GM18909 (cell line): ENCODE data around the gene COX7B2.

Experiments
- ATAC-seq: cut with Tn5 transposase; IDR thresholded peaks from one replicate; pipeline ENCODE4 v1.9.1; 2021; ENCODE audit warnings: mild to moderate bottlenecking; ENCODE audit not compliant: unreplicated experiment, poor library complexity

Gene COX7B2, protein sequence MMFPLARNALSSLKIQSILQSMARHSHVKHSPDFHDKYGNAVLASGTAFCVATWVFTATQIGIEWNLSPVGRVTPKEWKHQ

DNA sequence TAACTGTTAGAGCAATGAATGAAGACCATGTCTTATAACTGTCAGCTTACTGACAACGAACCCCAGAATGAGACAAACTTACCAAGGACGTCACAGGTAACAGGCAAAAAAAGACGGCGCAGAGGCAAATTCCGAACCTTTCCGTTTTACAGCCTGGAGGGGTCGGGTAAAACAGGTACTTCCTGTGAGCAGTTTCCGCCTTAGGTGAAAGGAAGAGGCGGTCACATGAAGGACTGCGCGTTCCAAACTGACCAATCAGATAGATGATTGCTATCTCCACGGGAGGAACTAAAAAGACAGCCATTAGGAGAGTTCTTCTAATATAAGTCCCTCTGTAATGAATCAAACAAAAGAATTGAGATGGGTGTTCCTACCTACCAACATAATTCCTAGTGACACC is at the start of gene COX7B2:
TSS of gene COX7B2 (minus strand) at position 168 of the 400 bp plus-strand sequence. CDS start 174,053 bp downstream, outside the sequence.
- no peak for ATAC-seq

DNA sequence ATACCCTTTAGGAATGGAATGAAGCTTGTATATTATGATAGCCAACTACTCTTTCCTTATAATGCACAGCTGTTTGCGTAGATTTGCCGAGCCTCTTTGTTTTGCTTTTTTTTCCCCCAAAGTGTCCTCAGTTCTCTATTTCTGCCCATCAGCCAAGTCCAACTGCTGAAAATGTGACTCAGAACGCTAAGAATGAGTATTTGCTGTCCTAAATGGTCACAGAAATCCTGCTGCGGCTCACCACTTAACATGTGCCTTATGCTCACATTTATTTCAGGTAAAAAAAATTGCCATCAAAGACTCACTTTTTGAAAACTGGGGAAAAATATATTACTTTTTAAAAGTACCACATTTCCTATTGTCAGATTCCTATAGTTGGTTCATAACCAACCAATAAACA is 47.4 kb upstream of the COX7B2 start:
- no peak for ATAC-seq

GRCh38 chr4:46955601-46956000 is 46.6 kb upstream of the COX7B2 start:
- ATAC-seq, result no peak

DNA sequence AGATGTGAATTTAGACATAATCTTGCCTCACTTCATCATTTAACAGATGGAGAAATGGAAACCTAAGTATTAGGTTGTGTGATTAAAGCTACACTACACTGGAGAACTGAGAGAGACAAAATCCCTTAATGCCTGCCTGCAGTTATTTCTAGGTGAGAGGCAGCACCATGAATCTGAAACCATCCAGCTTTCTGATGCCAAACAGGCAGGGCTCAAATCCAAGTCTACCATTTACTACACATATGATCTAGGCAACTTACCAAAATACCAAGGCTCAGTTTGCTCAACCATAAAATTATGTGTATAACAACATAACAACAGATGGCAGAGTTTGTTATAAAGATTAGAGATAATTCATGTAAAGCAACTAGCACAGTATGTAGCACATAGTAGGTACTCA is 45.6 kb upstream of the COX7B2 start:
- no peak for ATAC-seq

DNA sequence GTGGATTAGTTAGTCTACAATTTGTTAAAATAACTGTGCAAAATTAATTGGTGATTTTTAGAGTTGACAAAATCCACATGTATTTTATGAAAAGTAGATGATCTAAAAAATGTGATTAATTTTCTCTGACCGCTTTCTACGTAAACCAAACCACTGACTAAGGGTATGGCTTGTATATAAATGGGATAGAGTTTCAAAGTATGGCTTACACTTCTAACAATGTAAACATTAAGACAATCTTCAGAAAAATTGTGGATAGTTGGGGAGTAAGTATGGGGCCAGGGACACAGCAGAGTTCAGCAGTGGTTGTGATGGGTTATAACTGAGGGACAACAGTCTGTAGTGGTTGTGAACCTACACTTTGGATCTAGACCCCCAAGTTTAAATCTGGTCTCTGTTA is 44.5 kb upstream of the COX7B2 start:
- ATAC-seq, result no peak

DNA sequence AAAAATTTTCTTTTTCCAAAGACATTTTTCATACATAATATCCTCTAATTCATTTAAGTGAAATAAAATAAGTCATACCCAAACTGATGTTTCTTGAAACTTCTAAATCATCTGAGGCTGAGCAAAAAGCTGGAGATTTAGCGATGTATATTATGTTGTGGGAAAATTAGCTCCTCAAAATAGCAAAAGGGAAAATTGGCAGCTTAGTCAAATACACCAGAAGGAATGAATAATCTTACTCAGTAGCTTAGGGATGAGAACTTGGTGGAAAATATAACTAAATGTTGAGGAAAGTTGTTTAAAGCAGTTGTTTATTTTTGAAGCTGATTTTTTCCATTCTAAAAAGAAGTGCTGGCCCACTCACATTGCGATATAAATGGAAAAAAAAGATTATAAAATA is 43.4 kb upstream of the COX7B2 start:
- no peak for ATAC-seq

GRCh38 chr4:46950826-46951225 is 41.8 kb upstream of the COX7B2 start:
- no peak for ATAC-seq

GRCh38 chr4:46949822-46950221 is 40.8 kb upstream of the COX7B2 start:
- no peak for ATAC-seq

- ATAC-seq, result no peak
Observed at GRCh38 chr4:46947541-46947940, 38.5 kb upstream of the COX7B2 start.

- no peak for ATAC-seq
Observed at GRCh38 chr4:46946919-46947536, 38.0 kb upstream of the COX7B2 start.

GRCh38 chr4:46945062-46945461 is 36.0 kb upstream of the COX7B2 start:
- ATAC-seq, result no peak

- no peak for ATAC-seq
Observed at GRCh38 chr4:46944345-46944744, 35.3 kb upstream of the COX7B2 start.

DNA sequence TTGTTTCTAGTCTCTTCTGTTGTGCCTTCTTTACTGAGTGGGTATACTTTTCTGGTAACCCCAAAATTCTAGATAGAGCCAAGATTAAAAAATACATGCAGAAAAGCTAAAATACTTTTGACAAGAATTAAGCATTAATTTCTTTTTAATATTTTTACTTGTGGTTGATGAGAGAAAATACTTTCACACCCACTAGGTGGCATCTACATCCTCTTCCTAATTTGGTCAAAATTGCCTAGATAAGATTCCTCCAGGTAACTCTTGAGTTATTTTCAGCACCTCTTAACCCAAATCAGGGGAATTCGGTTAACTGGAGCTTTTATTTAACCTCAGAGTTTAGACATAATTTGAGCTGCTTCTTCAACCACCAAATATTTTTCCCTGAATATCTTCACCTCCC is 28.4 kb upstream of the COX7B2 start:
- ATAC-seq, result no peak

DNA sequence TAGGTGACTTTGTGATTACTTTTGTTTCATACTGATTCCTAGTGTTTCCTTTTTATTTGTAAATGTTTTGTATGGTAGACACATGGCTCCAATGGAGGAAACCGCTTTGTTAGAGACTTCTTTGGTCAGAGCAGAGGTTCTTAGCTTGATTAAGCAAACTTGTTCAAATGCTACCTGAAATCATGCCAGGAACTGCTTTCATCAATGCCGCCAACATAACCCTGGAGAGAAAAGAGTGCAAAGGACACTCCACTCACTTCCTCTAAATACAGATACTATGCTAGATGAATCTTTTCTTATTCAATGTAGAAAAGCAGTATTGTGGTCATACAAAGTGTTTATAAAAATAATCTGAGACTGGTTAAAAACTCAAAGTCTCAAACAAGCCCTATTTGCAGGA is 25.7 kb upstream of the COX7B2 start:
- no peak for ATAC-seq

DNA sequence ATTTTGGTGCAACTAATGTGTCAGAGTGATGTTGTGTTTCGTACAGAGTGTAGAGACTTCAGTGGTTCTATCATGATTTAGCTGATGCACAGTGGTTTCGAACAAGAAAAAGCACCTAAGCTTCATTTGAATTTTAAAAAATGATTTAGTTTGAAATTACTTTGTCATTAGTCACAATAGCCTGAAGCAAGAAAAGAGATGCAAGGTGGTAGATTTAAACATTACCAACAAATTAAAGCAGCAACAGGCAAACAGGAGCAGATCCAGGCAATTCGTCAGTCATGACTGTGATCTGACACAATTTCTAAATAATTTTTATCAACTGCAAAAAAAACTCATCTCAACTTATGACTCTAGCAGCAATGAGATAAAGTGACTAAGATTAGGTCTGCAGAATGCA is 24.6 kb upstream of the COX7B2 start:
- ATAC-seq, result no peak

GRCh38 chr4:46931981-46932380 is 22.9 kb upstream of the COX7B2 start:
- peak; percentile 81 for ATAC-seq

DNA sequence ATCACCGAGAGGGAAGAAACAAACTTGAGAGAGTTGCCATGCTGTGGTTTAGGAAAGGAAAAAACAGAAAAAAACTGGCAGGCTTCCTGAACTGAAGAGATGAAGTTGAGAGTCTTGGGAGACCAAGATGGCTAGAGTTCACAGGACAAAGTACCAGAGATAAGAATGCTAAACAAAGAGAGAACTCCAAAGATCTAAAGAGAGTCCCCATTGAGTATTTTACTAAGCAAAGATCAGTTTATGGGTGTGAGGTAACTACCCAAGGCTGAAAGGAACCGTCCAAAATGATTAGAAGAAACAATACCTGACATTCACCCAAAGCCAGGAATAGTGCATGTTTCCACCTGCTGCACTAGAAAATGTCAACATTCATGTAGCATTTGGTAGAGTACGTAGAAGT is 21.8 kb upstream of the COX7B2 start:
- ATAC-seq, result no peak

DNA sequence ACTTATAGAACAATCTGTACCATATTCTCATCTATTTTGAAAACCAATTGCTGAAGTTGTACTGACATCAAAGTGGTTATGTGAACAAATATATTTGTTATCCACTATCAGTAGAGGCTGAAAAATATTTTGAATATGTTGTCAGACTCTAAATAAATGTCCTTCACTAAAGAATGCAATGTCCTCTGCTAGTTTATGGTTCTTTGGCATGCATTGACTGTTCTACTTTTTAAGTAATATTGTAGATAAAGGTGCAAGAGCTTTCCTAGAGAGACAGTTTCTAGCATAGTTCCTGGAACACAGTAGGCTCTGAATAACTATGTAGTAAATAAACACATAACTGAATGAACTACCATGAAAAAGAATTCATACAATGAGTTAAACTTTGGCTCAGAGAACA is 18.2 kb upstream of the COX7B2 start:
- no peak for ATAC-seq

GRCh38 chr4:46924789-46925529 is 15.9 kb upstream of the COX7B2 start:
- ATAC-seq, result no peak

DNA sequence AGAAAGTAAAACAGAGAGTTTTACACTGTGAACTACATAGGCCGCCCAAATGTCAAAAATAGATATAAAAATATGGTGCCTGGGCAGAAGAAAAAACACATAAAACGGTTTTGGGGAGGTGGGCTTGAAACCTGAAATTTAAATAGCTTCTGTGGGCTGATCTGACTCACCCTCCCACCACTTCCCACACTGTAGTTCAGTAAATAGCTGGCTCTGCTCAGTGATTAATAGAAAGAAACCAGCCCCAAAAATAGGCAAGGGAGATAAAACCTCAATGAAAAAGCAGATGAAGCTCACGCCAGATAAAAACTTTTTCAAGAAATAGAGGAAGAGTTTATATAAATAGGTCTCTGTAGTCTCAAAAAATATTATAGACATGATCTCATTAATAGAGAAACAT is 13.2 kb upstream of the COX7B2 start:
- ATAC-seq, result no peak

DNA sequence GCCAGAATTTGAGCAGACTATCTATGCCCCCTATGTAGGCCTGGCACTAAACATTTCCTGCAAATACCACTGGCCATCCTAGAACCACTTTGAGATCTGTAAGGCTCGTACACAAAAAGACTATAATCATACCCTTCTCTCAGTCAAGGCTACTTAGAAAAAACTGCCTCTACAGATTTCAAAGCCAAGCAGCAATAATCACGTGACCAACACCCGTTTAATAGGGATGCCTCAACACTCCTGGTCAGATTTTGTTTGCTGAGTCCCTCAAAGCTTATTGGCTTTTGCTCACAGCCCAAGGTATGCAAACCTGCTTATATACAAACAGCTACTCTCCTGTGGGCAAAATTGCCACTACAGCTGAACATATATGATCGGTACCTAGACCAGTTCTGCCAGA is 897 bp downstream of the COX7B2 start:
- ATAC-seq, result no peak

- ATAC-seq, result no peak
Observed at GRCh38 chr4:46900082-46900481, 9.0 kb downstream of the COX7B2 start.
